Spleen (tissue), 3 donors: ENCODE data around the gene GLP2R.

Experiments
- POLR2A ChIP-seq, 3 donors: fragments of 450-650 bp; IDR thresholded peaks; one replicate each; pipeline ENCODE4 v1.5.1; 2017; ENCODE audit warnings: antibody characterized with exemption in 3 of 3, mild to moderate bottlenecking in 1 of 3
- POLR2AphosphoS5 ChIP-seq, 3 donors: sonication (generic); formaldehyde crosslinking; IDR thresholded peaks; one replicate each; pipeline ENCODE4 v1.5.1; 2017; ENCODE audit warnings: antibody characterized with exemption in 3 of 3

DNA sequence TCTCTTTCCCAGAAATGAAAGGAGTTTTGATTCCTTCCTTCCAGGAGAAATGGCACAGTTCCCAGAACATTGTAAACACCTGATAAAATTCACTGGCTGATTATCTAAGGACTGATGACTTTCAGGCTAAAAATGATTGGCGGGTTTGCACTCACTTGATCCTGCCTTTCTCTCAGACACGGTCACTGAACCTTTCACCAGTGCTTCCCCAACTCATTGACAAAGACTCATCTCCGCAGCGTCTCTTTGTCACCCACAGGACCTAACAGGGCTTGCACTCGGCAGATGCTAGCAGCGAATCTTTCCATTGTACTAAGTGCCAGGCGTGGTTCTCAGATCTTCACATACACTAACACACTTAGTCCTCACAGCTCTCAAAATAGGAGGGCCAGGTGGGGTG, 27.0 kb upstream of the GLP2R start:
- TF ChIP-seq POLR2AphosphoS5 (IDR thresholded peaks at IDR 0.05) (no peak), POLR2A (IDR thresholded peaks at IDR 0.05) (no peak)
